DMS53 treated with DMSO at 0.1 percent for 48 hours (cell line): ENCODE data around the gene PRICKLE2.
"Not testable (repeated sequence)": the region's sequence is repeated elsewhere in the genome, so short reads cannot be mapped to it uniquely, and the experiment has no call there.

Experiments
- DNase-seq: peaks from one replicate; lab custom pipeline; 2025; ENCODE audit not compliant: unreplicated experiment; lab: John Stamatoyannopoulos, UW

The PRICKLE2 gene

DNA sequence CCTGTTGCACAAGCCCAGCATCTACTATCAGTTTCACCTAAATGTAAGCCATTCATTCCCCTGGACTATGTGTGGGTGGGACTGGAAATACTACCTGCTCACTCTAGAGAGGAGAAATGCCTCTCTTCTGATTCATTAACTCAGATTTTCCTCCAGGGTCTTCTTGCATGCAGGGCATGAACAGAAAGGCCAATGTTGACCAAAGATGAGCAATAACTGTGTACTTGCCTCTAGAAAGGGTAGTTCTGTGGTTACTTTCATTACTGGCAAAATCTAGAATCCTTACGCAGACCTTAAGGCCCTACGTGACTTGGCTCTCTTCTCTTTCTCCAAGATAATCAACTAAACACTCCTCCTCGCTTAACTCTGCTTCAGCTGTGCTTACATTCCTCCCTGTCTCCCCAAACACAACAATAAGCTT is 120.6 kb downstream of the PRICKLE2 start:
- DNase-seq: no peak

DNA sequence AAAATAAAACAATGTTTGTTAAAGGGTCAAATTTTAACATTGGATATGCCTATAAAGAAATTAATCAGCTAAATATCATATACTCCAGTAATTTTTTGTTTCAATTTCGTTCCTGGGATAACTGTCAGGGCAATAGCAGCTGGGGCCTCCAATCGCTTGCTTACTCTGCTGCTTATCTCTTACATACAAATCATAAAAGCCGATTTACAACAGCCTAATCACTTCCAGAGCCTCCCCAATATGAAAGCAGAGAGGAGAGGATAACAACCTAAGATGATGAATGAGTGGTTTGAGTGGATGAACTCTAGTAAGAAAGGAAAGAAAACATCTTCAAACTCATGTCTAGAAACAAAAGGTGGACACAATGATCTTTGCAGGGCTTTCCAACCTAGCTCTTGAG is 121.3 kb downstream of the PRICKLE2 start:
- no peak for DNase-seq

DNA sequence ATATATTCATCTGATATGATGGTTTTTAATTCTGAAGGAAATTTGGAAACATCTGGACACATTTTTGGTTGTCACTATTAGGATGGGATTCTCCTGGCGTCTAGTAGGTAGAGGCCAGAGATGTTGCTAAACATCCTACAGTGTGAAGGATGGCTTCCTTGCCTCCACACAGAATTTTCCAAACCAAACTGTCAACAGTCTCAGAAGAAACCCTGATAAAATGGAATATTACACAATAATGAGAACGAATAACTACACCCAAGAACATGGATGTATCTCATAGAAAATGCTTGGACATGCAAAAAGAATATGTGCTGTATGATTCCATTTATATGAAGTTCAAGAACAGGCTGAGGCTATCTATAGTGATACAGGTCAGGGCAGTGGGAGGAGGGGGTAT is 122.1 kb downstream of the PRICKLE2 start:
- DNase-seq: no peak

DNA sequence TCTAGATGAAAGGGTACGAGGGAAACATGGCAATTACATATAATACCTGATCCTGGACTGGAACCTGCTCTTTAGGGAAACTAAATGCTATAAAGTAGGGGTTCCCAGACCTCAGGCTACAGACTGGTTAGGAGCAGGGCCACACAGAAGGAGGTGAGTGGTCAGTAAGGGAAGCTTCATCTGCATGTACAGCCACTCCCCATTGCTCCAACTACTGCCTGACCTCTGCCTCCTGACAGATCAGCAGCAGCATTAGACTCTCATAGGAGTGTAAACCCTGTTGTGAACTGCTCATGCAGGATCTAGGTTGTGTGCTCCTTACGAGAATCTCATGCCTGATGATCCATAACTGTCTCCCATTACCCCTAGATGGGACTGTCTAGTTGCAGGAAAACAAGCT is 123.1 kb downstream of the PRICKLE2 start:
- no peak for DNase-seq

DNA sequence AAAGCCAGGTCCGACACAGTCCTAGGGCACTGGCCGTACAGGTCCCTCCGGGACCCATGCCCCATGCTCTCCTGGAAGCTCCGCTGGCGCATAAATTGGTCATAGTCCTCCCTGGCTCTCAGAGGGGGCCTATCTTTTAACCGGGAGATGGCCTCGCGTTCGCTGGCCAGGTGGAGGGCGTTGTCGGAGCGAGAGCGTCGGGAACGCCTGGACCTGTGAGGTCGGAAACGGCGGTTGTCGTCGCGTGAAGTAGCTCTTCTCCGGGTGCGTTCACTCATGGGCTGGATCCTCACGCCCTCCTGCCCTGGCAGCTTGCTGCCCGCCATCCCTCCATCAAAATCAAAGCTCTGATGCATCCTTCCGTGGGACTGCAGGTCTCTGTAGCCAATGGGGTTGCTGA is 126.0 kb downstream of the PRICKLE2 start:
- no peak for DNase-seq

DNA sequence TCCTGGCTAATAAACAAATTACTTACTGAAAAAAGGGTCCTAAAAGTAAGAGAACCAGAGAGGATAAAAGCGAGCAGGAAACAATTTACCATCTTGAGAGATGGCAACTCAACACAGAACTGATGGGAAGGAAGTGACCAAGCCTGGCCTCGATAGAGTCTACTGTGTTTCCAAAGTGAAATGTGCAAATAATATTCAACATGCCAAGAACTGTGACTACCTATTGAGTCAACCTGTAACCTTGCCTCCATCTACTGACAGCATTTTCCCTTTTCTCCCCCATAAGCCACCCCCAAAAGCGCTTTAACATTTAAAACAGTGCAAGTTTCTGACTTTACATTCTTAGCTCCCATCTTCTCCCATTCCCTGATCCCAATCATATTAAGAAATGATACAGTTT is 126.6 kb downstream of the PRICKLE2 start:
- DNase-seq: no peak

DNA sequence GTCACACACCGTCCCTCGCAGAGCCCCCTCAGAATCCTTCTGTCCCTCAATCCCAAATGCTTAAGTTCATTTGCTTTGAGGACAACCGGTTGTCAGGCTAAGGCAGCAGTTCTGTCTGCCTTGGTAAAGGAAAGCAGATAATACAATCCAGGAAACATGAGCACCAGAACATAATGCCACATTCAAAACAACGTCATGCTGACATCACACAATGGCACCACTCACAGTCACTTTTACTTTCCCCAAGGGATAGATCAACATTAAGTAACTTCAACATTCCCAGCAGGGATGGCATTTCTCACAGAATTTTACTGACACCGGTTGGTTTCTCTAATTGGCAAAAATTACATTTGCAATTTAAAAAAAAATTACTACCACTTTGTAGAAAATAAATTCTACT is 127.3 kb downstream of the PRICKLE2 start:
- no peak for DNase-seq

DNA sequence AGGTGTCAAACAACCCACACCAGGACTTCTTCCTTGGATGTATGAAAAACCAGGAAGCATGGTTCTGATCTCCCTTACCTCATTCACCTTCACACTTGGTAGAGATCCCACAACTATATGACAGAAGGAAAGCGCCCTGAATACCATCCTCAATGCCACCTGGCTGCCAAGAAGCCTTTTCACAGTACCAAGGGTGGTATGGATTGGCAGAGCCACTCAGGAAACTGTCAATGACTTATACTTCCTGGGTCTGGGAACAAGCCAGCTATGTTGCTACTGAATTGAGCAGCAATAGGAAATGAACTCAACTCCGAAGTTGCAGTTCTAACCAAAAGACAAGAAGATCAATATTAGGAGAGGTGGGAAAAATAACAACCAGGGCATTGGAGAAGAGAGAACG is 129.5 kb downstream of the PRICKLE2 start:
- no peak for DNase-seq

DNA sequence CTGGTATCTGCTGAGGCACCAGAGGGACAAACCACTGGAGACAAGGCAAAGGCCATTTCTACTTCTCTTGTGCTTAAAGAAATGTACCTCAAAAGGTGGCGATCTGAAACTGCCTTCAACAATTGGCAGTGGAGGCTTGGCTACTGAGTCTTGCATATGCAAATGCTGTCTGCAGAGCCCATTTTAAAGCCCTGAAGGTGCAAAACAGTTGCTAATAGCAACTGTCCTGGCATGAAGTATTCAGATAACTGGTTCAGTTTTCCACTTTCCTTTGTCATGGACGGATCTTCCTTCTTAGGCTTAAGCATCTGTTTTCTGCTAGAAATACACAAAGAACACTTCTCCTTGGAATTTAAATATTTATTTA is 130.6 kb downstream of the PRICKLE2 start:
- DNase-seq: no peak

DNA sequence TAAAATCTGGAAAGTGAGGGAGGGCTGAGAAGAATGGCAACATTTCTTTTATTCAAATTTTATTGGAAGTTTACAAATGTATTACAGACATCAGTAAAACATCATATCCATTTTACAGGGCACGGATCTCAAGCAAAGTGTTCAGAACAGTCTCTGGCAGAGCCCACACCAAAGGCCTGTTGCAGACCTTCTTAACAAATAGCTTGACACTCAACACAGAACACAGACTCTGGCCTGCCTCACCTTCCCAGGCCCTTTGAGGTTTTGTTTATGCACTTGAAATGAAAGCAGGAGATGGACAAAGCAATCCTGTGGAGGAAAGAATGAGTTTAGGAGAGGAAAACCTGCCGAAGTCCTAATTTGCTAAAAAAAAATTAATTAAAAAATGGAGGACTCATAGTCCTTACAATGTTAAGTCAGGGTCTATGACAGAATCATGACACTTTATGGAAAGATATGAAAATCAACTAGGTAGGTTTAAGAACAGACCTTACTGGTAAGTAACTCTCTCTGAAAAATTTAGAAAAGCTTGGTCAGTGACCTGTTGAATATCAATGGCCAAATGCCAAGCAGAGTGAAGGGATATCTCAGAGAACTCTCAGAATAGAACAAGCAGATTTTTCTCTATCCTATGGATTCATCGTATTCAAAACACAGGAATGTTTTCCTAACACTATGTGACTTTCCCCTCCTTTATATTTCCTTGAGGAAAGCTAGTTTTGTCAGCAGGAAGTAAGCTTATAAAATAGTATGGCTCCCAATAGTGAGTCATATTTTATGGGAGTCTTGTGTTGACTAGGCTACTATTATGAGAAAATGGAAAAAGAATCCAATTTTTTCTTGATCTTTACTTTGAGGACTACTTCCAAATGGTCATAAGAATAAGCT is 131.2 kb downstream of the PRICKLE2 start:
- DNase-seq: no peak

DNA sequence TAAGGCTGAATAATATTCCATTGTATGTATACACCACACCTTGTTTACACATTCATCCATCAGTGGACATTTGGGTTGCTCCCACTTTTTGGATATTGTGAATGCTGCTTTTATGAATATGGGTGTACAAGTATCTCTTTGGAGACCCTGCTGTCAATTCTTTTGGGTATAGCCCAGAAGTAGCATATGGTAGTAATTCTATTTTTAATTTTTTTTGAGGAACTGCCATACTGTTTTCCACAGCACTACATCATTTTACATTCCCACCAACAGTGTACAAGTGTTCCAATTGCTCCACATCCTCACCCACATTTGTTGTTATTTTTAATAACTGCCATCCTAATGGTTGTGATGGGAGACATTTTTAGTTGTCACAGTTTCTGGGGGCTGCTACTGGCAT is 132.1 kb downstream of the PRICKLE2 start:
- no peak for DNase-seq

DNA sequence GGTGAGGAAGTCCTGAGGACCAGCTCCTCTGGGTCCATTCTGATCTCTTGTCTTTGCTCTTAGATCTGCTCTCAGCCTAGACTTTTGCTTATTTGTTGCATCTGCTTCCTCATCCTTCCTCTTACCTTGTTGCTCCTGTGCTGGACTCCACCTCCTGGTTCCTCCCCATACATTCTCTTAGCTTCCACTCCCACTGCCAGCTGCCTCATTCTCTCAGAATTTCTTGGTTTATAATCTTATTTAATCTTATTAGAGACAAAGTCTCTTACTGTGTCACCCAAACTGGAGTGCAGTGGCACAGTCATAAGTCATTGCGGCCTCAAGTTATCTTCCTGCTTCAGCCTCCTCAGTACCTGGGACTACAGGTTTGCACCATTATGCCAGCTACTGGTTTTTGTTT is 133.8 kb downstream of the PRICKLE2 start:
- DNase-seq: no peak

DNA sequence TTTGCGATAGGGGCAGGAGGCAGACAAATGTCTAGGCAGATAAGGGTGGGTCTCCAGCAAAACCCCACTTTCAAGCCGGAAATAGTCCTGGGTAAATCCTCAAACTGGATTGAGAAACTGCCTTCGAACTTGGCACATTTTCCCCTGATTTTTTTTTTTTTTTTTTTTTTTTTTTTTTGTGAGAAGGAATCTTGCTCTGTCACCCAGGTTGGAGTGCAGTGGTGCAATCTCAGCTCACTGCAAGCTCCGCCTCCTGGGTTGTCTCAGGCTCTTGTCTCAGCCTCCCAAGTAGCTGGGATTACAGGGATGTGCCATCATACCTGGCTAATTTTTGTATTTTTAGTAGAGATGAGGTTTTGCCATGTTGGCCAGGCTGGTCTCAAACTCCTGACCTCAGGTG is 135.9 kb downstream of the PRICKLE2 start:
- DNase-seq: not testable (repeated sequence)

DNA sequence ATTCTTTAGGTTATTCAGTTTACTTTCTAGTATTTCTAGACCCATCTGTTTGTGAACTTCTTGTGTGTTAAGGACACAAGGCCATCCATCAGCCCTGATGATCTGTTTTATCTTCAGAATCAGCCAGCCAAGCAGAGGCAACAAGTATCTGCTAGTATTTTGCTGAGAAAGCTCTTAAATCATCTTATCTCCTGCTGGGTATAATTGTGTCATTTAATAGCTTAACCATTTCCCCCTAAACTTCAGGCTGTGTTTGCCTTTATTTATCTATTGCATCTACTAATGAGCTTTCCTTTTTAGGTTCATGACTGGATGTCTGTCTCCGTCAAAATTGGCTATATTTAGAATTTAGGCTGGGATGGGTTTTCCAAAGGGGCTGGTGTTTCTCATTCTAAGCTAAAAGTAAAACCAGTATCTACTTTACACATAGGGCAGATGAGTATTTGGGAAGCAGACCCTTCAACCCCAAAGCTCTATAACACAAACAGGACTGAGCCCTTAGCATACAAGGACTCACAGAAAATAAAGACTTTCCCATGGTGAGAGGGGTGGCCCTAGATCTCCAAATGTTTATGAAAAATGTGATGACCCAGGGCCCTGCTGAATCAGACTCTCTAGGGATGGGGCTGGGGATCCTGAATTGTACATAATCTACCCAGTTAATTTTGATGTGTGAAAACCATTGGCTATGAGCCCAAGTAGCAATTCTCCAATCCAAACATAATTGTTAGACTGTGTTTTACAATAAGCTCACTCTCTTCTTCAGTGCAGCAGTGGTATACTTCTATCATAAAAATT is 136.7 kb downstream of the PRICKLE2 start:
- no peak for DNase-seq

DNA sequence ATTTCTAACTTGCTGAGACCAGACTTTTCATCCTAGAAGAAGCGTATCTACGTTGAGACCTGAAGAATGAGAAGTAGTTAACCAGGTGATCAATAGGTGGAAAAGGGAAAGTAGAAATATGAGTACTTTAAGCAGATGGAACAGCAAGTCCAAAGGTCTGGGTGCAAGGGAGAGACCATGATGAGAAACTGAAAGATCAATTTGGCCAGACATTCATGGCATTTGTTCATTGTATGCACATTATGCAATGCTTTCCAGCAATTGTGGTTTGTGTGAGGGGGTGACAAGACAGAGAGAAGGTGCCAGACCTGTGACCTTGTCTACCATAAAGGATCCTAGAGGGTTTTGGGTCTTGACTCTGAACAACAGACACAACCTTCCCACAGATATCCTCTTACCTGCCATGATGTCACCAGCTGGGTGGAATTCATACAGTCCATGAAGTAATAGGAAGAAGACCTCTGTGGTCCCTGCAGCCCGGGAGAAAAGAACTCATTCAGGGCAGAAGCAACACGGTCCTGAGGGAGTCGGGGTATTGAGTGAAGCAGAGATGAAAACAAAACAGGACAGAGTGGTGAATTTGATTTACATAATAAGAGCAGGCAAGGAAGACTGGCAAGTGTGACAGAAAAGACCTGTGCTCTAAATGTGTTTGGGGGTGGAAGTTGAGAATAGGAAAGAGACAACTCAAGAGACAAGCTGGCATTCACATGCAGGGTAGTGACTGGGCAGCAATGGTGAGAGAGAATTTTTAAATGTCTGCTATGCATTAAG is 138.6 kb downstream of the PRICKLE2 start:
- no peak for DNase-seq

DNA sequence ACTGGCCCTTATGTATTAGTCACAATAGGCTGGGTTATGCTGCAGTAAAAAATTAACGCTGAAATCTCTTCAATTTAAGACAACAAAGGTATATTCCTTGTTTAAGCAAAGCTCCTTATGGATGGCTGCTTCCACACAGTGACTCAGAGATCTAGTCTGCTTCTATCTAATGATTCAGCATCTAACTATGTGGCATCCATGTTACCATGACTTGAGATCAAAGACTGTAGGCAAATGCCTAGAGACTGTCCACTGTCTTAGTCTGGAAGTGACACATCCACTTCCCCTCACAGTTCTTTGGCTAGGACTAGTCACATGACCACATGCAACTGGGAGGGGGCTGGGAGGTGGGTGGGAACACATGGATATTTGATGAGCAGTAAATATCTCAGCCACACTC is 140.6 kb downstream of the PRICKLE2 start:
- no peak for DNase-seq

DNA sequence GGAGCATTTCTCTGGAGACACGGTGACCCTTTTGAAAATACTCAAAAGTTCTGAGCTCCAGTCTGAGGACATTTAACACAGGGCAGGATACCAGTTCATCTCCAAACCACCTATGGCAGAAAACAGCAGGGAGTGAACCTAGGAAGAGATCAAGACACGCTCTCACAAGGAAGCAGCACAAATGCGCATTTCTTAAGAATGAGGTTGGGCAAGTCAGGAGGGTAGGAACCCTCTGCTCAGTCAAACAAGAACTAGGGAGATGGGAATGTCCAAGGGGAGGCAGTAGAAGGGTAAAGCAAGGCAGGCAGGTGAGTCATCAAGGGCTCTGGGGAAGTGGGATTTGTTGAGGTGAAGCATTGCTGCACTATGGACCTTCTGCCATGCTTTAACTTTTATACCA is 141.7 kb downstream of the PRICKLE2 start:
- no peak for DNase-seq

DNA sequence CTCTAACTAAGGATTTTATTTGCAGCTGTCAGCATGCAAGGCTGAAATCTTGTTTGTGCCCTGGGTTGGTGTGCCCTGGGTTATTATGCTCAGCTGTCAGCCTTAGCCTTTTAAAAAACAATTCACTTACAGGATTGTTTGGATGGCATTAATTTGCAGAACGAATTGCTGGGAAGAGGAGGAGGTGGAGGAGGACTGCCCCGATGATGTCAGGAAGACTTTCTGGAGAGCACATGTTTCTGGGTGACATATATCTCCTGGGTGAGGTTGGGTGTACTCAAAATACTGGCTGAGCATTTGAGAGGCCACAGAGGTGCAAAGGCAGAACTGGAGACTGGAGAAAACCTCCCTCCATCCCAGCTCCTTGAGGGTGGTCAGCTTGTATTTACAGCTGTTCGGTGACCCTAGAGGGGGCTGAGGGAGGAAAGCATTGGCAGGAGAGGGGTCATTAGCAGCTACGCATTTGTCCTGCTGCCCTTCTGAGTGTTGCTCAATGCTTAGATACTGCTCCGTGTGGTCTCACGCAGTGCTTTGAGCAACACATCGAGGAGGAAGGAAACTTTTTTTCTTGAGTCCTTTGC is 142.2 kb downstream of the PRICKLE2 start:
- no peak for DNase-seq

DNA sequence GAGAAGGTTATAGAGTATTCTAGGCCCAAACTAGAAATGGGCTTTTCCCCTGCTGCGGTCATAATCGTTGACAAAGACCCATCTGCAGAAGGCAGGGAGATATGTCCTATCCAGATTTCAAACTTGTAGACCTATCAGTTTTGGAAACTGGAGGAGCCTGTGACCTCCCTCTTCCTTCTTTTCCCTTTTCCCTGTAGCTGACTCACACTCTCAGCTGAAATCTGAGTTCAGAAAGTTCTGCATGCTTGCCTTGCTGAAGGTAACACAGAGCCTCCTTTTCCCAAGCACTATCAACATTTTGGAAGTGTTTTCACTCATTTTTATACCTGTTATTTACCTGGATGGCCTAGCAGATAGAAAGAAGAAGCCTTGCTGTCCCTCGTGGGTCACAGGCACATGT is 142.9 kb downstream of the PRICKLE2 start:
- DNase-seq: no peak

DNA sequence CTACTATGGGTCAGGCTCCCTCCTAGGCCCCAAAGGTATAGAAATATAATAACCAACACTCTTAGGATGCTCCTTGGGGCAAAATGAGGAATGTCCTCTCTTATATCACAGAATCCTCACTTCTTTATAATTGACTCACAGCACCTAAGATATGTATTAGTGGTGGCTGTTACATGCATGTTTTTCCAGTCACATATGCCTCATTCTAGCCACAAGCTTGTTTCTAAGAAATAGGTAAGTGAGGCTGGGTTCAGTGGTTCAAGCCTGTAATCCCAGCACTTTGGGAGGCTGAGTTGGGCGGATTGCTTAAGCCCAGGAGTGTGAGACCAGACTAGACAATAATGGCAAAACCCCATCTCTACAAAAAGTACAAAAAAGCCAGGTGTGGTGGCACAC is 144.0 kb downstream of the PRICKLE2 start:
- DNase-seq: no peak

DNA sequence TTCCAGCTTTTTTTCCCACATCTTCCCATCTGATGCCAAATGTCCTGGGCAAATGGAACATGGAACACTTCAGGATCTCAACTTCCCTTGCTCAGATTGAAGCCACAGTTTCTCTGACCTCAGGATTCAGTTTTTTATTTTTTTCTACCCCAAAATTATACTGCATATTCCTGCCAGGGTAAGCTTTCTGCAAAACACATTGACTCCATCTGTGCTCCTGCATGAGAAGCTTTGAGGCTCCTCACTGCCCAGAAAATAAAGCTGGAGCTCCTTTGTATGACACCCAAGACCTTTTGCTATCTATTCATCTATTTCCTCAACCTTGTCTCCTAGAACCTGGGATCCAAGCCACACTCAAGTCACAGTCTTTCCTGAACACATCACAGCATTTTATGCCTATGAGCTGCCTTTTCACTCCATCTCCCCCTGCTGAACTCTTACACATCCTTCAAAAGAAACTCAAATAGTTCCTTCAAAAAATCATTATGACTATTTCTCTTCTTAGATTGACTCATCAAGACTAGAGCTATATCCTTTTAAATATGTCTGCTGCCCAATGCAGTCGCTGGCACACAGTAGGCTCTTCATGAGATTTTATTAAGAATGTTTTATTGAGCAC is 144.5 kb downstream of the PRICKLE2 start:
- DNase-seq: no peak
